HG02610 (cell line): Measurements from ENCODE around the gene KMT2E.

Source experiments
- ATAC-seq: cut with Tn5 transposase; IDR thresholded peaks from one replicate; pipeline ENCODE4 v1.9.1; 2021; ENCODE audit warnings: mild to moderate bottlenecking, moderate library complexity; ENCODE audit not compliant: unreplicated experiment

KMT2E gene

GRCh38 chr7:105006367-105007136, 7.5 kb upstream of the KMT2E start:
- ATAC-seq, result no peak

- ATAC-seq, result no peak
Measured at GRCh38 chr7:105007298-105007697, 6.7 kb upstream of the KMT2E start.

GRCh38 chr7:105009667-105010503, 4.1 kb upstream of the KMT2E start:
- no peak for ATAC-seq

GRCh38 chr7:105010504-105011130, 3.4 kb upstream of the KMT2E start:
- no peak for ATAC-seq

- ATAC-seq, result no peak
Measured at GRCh38 chr7:105011141-105011830, 2.7 kb upstream of the KMT2E start.

- no peak for ATAC-seq
Measured at GRCh38 chr7:105011831-105012502, 2.0 kb upstream of the KMT2E start.

- ATAC-seq, result peak; percentile 73
Measured at GRCh38 chr7:105012503-105013220, 1.3 kb upstream of the KMT2E start.

- peak; percentile 39 for ATAC-seq
Measured at GRCh38 chr7:105013221-105013815, 687 bp upstream of the KMT2E start.

- ATAC-seq, result peak; percentile 13
Measured at GRCh38 chr7:105014693-105015389, 836 bp downstream of the KMT2E start.

GRCh38 chr7:105015390-105015965, 1.5 kb downstream of the KMT2E start:
- ATAC-seq, result no peak

GRCh38 chr7:105016068-105016708, 2.2 kb downstream of the KMT2E start:
- no peak for ATAC-seq

- ATAC-seq, result no peak
Measured at GRCh38 chr7:105016709-105017656, 3.0 kb downstream of the KMT2E start.

- ATAC-seq, result no peak
Measured at GRCh38 chr7:105017657-105018365, 3.8 kb downstream of the KMT2E start.

GRCh38 chr7:105019269-105019668, 5.3 kb downstream of the KMT2E start:
- ATAC-seq, result no peak

GRCh38 chr7:105020926-105021325, 6.9 kb downstream of the KMT2E start:
- no peak for ATAC-seq

- no peak for ATAC-seq
Measured at GRCh38 chr7:105021352-105021751, 7.3 kb downstream of the KMT2E start.
